GM12891 (cell line): ENCODE measurements around the gene ATAD3A.

Source experiments
- POLR2A ChIP-seq: IDR thresholded peaks from 2 replicates; pipeline ENCODE4 v1.6.1; 2011; ENCODE audit warnings: low read depth, low read length, control low read depth
- POLR2AphosphoS5 ChIP-seq: IDR thresholded peaks from 2 replicates; pipeline ENCODE4 v1.6.1; 2011; ENCODE audit warnings: low read depth, low read length, control low read depth
- SPI1 ChIP-seq: IDR thresholded peaks from 2 replicates; pipeline ENCODE4 v1.6.1; 2011; ENCODE audit warnings: low read depth, low read length, control low read depth
- TAF1 ChIP-seq: IDR thresholded peaks from 2 replicates; pipeline ENCODE4 v1.6.1; 2011; ENCODE audit warnings: low read depth, low read length, control low read depth

GRCh38 chr1:1541956-1542765 lies 30.2 kb downstream of the ATAD3A start:
- no peak for TF ChIP-seq POLR2A
- TF ChIP-seq TAF1 = no peak
- no peak for TF ChIP-seq POLR2AphosphoS5
- no peak for TF ChIP-seq SPI1
